ENCODE data around the gene FLT4. TPM values are rescaled to one million over a fixed set of nuclear protein-coding genes. Genes with fewer than 3 reads are reported as not detected.

FLT4 gene
- total RNA-seq, 1 experiment from 2014 or later: 0.44 TPM

DNA sequence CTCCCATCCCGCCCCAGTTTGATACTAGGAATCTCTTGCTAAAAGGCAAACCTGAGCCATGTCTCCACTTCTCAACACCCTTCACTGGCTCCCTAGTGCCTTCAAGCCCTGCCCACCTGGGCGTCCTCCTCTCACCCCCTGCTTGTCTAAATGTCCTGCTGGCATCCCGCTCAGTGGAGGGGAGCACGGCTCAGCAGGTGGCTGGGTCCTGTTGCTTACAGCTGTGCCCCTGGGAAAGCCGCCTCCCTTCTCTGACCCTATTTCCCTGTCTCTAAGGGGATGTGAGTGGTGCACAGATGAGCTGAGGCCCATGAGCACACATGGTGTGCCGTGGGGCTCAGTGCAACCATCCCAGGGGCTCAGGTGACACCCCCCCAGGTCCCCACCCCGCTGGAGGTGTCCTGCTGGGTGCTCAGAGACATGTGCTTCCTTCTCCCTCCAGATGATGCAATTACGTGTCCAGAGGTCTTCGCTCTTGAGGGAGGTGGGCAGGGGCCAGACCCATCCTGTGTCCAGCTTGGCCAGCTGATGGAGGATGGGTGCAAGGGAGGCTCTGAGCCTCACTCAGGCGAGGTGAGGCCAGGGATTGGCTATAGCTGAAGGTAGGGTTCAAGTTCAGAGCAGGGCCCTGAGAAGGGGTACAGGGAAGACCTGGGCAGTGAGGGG, 24.1 kb downstream of the FLT4 start:
- in situ Hi-C loops (cut with HindIII; ENCODE audit: low pct_unique_long_range_greater_than_20kb, low sequenced_read_pairs) (no loop called here), intact Hi-C loops (cut with micrococcal nuclease; ENCODE audit: unreplicated experiment) (no loop called here)
- Histone ChIP-seq H3K36me3 (ENCODE audit: control insufficient read depth, insufficient read depth, low read length) (no peaks in the 10 kb centered on the region), H3K27ac (ENCODE audit: low read length) (no peak overlapping the region; the same call in 1 of the 2 replicates), H3K27me3 (ENCODE audit: control insufficient read depth, insufficient read depth, low read length) (no peaks in the 10 kb centered on the region; the same call in 1 of the 2 replicates), H3K4me3 (ENCODE audit: low read depth in 2 of 2, low read length in 2 of 2) (no peak overlapping the region), H3K4me1 (ENCODE audit: control insufficient read depth, insufficient read depth, low read length) (no peaks in the 10 kb centered on the region), H3K9me3 (ENCODE audit: control insufficient read depth, insufficient read depth, low read depth, low read length) (no peaks in the 10 kb centered on the region)
- DNase-seq (ENCODE audit: low read depth, low spot score): no peak
- TF ChIP-seq TCF7L2 (IDR thresholded peaks at IDR 0.05; ENCODE audit: low read depth, low read length): no peak
- TF ChIP-seq SIN3A (IDR thresholded peaks at IDR 0.05; ENCODE audit: borderline replicate concordance, insufficient read depth, low read depth, low read length): no peak
- no peak for TF ChIP-seq POLR2AphosphoS5 (IDR thresholded peaks at IDR 0.05; ENCODE audit: low read depth, low read length)
- no peak for TF ChIP-seq CTCF (IDR thresholded peaks at IDR 0.05)
- TF ChIP-seq, protein P1, sequence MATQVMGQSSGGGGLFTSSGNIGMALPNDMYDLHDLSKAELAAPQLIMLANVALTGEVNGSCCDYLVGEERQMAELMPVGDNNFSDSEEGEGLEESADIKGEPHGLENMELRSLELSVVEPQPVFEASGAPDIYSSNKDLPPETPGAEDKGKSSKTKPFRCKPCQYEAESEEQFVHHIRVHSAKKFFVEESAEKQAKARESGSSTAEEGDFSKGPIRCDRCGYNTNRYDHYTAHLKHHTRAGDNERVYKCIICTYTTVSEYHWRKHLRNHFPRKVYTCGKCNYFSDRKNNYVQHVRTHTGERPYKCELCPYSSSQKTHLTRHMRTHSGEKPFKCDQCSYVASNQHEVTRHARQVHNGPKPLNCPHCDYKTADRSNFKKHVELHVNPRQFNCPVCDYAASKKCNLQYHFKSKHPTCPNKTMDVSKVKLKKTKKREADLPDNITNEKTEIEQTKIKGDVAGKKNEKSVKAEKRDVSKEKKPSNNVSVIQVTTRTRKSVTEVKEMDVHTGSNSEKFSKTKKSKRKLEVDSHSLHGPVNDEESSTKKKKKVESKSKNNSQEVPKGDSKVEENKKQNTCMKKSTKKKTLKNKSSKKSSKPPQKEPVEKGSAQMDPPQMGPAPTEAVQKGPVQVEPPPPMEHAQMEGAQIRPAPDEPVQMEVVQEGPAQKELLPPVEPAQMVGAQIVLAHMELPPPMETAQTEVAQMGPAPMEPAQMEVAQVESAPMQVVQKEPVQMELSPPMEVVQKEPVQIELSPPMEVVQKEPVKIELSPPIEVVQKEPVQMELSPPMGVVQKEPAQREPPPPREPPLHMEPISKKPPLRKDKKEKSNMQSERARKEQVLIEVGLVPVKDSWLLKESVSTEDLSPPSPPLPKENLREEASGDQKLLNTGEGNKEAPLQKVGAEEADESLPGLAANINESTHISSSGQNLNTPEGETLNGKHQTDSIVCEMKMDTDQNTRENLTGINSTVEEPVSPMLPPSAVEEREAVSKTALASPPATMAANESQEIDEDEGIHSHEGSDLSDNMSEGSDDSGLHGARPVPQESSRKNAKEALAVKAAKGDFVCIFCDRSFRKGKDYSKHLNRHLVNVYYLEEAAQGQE (IDR thresholded peaks at IDR 0.05; ENCODE audit: insufficient read depth in 1 of 2, low read depth in 2 of 2, low read length in 1 of 2): no peak
- POLR2A ChIA-PET: no interaction called here
- ATAC-seq: no peak
- BruUV-seq (replicated peaks): no TSS peak
- CTCF ChIA-PET: no interaction called here

DNA sequence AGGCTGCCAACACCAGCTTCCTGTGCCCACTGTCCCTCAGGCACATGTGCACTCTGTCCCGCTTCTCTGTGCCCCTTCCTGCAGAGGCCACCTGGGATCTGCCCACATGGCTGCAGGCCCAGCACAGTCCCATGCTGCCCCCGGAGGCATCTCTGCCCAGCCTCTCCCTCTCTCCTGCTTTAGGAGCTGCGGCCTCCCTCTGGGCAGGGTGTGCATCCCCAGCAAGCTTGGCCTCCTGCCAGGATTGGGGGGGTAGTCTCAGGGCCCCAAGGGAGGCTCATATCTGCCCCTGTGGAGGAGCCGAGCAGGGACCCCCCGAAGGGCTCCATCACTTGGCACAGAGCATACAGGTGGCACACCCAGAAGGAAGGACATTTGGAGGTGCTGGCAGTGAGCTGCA, 24.8 kb downstream of the FLT4 start:
- Histone ChIP-seq H3K9me3 (ENCODE audit: control insufficient read depth, insufficient read depth, low read depth, low read length) (no peaks in the 10 kb centered on the region), H3K36me3 (ENCODE audit: control insufficient read depth, insufficient read depth, low read length) (no peaks in the 10 kb centered on the region), H3K4me1 (ENCODE audit: control insufficient read depth, insufficient read depth, low read length) (no peaks in the 10 kb centered on the region), H3K27ac (ENCODE audit: low read length) (no peak overlapping the region), H3K4me3 (ENCODE audit: low read depth in 2 of 2, low read length in 2 of 2) (no peak overlapping the region), H3K27me3 (ENCODE audit: control insufficient read depth, insufficient read depth, low read length) (no peaks in the 10 kb centered on the region; the same call in 1 of the 2 replicates)
- DNase-seq (ENCODE audit: low read depth, low spot score): no peak
- in situ Hi-C loops (cut with HindIII; ENCODE audit: low pct_unique_long_range_greater_than_20kb, low sequenced_read_pairs): no loop called here
- ChIA-PET CTCF (no interaction called here), POLR2A (no interaction called here)
- ATAC-seq: no peak
- TF ChIP-seq, protein P1 (IDR thresholded peaks at IDR 0.05; ENCODE audit: insufficient read depth in 1 of 2, low read depth in 2 of 2, low read length in 1 of 2): no peak
- no peak for TF ChIP-seq CTCF (IDR thresholded peaks at IDR 0.05)
- no peak for TF ChIP-seq SIN3A (IDR thresholded peaks at IDR 0.05; ENCODE audit: borderline replicate concordance, insufficient read depth, low read depth, low read length)
- TF ChIP-seq POLR2AphosphoS5 (IDR thresholded peaks at IDR 0.05; ENCODE audit: low read depth, low read length): no peak
- no peak for TF ChIP-seq TCF7L2 (IDR thresholded peaks at IDR 0.05; ENCODE audit: low read depth, low read length)
- intact Hi-C loops (cut with micrococcal nuclease; ENCODE audit: unreplicated experiment): no loop called here
- BruUV-seq (replicated peaks): no TSS peak
